Right kidney (tissue), 1 donor: ENCODE measurements around the gene INSIG1.

Experiments used
- DNase-seq: peaks from one replicate; pipeline ENCODE4 v3.0.0-alpha.2; 2016

Gene INSIG1

GRCh38 chr7:155326385-155326784, 28.7 kb downstream of the INSIG1 start:
- no peak for DNase-seq

- DNase-seq: no peak
Measured at GRCh38 chr7:155327590-155328320, 30.1 kb downstream of the INSIG1 start.

- no peak for DNase-seq
Measured at GRCh38 chr7:155329225-155329624, 31.5 kb downstream of the INSIG1 start.

GRCh38 chr7:155331396-155331795, 33.7 kb downstream of the INSIG1 start:
- DNase-seq: no peak

GRCh38 chr7:155333346-155334234, 35.9 kb downstream of the INSIG1 start:
- no peak for DNase-seq

DNA sequence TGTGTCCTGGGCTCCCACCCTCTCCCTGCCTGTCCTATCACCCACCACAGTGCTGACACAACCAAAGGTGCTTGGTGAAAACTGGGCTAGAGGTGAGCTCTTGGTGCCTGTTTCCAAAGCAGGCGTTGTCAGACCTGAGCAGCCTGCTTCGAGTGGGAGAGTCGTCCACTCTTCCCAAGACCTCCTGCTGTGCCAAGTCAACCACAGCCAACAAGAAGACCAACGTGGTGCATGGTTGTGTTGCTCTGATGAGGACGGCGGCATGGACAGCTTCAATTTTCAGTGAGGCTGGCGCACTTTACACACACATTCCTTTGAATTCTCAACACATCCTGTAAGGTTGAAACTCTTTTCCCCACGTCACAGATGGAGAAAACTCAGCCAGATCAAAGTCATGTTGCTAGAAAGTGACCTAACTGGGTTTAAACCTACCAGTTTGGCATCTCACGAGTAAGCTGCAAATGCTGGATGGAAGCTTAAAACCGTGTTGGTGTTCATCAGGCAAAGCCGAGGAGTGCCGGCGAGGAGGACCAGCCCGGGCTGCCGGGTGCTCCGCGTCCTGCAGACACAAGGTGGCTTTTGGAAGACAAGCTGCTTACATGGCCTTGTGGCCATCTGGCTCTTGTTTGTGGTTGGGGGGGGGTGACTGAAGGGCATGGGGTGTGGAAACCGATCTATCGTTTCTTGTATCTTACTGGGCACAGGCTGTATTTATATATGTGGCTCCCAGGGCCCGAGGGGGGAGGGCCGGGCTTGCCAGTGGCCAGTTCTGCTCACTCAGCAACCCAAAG, 39.3 kb downstream of the INSIG1 start:
- DNase-seq: no peak

DNA sequence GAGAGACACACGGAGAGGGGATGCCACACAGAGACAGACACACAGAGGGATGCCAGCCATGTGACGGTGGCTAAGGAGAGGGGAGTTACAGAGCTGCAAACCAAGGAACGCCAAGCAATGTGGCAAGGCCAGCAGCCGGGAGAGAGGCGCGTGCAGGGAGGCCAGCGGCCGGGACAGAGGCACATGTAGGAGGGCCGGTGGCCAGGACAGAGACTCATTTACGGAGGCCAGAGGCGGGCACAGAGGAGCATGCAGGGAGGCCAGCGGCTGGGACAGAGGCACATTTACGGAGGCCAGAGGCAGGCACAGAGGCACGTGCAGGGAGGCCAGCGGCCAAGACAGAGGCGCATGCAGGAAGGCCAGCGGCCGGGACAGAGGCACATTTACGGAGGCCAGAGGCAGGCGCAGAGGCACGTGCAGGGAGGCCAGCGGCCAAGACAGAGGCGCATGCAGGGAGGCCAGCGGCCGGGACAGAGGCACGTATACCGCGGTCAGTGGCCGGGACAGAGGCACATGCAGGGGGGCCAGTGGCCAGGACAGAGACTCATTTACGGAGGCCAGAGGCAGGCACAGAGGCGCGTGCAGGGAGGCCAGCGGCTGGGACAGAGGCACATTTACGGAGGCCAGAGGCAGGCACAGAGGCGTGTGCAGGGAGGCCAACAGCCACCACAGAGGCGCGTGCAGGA, 40.4 kb downstream of the INSIG1 start:
- DNase-seq: no peak

DNA sequence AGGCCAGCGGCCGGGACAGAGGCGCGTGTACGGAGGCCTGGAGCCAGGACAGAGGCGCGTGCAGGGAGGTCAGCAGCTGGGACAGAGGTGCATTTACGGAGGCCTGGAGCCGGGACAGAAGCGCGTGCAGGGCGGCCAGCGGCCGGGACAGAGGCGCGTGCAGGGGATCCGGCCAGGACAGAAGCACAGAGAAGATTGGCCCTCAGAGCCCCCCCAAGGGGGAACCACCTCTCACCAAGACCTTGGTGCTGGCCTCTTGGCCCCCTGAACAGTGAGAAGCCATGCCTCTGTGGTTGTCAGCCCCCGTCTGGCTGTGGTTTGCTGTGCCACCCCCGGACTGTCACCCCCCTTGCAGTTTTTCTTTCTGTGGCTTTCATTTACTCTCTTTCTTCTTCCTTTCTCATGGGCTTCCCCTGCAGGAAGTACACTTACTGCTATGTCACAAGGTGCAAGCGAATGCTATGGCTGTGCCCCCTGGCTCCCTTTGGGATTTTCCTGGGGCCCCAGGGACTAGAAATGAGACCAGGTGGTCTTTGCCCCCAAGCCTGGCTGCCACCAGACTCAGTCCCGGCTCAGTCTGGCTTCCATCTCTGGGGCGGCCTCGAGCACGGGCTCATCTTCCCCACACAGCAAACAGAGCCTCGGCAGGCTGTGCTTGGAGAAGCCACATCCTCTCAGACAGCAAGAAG, 41.1 kb downstream of the INSIG1 start:
- no peak for DNase-seq

GRCh38 chr7:155339474-155339873, 41.8 kb downstream of the INSIG1 start:
- DNase-seq: no peak

GRCh38 chr7:155340071-155340531, 42.4 kb downstream of the INSIG1 start:
- DNase-seq: no peak

GRCh38 chr7:155340721-155341120, 43.0 kb downstream of the INSIG1 start:
- DNase-seq: no peak

DNA sequence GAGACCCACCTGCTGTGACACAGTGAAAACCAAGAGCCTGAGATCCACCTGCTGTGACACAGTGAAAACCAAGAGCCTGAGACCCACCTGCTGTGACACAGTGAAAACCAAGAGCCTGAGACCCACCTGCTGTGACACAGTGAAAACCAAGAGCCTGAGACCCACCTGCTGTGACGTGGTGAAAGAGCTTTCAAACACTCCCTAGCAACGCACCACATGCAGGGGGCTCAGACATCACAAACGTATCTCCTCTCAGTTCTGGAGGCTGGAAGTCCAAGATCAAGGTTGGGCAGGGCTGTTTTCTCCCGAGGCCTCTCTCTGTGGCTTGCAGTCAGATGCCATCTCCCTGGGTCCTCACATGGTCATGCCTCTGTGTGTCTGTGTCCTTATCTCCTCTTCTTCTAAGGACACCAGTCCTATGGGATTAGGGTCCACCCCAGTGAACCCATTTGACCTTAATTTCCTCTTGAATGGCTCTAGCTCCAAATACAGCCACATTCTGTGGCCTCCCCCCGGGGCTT, 43.8 kb downstream of the INSIG1 start:
- DNase-seq: no peak

DNA sequence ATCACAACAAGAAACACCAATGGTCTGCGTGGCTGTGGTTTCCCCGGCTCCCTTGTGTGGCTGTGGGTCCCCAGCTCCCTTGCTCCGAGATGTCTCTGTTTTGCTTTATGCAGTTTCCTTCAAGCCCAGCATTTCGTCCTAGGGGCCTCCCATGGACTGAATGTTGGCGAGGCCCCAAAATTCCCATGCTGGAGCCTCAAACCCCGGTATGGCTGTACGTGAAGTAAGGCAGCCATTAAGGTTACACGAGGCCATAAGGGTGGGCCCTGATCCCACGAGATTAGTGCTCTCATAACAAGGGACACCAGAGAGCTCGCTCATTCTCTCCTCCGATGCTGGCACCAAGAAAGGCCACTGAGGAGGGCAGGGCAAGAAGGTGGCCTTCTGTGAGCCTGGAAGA, 44.6 kb downstream of the INSIG1 start:
- no peak for DNase-seq

DNA sequence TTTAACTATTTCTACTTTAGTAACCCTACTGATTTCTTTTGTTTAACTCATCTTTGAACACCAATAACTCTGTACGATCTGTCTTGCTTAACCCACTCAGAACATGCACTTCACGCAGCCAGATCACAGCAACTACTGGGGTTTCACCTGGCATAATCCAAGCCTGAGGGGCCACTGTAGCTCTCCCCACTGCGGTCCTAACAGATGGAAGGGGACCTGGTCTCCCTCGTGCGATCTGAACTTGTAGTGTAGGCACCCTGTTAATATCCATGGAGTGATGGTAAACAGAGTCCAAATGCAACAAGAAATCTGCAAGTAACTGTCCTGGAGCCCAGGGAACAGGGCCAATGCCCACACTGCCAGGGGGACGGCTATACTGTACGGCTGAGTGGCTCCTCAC, 45.5 kb downstream of the INSIG1 start:
- no peak for DNase-seq

- no peak for DNase-seq
Measured at GRCh38 chr7:155343661-155344121, 46.0 kb downstream of the INSIG1 start.

- DNase-seq: no peak
Measured at GRCh38 chr7:155344270-155344617, 46.6 kb downstream of the INSIG1 start.

GRCh38 chr7:155344618-155345433, 47.1 kb downstream of the INSIG1 start:
- DNase-seq: peak; percentile 78

DNA sequence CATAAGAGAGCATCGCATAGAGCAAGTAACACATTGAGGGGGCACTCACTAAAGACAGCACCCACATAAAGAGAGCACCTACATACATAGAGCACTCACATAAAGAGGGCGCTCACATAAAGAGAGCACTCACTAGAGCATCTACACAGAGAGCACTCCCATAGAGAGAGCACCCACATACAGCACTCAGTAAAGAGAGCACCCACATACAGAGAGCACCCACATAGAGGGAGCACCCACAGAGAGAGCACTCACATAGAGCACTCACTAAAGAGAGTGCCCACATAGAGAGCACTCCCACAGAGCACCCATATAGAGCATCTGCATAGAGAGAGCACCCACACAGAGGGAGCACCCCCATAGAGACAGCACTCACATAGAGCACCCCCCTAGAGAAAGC, 47.8 kb downstream of the INSIG1 start:
- DNase-seq: no peak

GRCh38 chr7:155346285-155346684, 48.6 kb downstream of the INSIG1 start:
- DNase-seq: no peak

- DNase-seq: no peak
Measured at GRCh38 chr7:155348806-155349205, 51.1 kb downstream of the INSIG1 start.
